Keratinocyte (primary cell): Measurements from ENCODE around the gene ZSCAN25.

Source experiments
- CTCF ChIP-seq, 3 experiments: IDR thresholded peaks in 1 of 3; conservative IDR thresholded peaks in 1 of 3; optimal IDR thresholded peaks in 1 of 3; 2 replicates in 2 of 3; 3 replicates in 1 of 3; pipeline versions ENCODE3 to v1.5.1; 2011; ENCODE audit warnings: low read length in 3 of 3, mild to moderate bottlenecking in 3 of 3, moderate library complexity in 2 of 3, control low read depth in 1 of 3, inconsistent platforms in 1 of 3; ENCODE audit not compliant: insufficient read depth in 2 of 3; ENCODE audit errors: extremely low read depth in 1 of 3
- EZH2 ChIP-seq: IDR thresholded peaks from one replicate; pipeline ENCODE4 v1.6.1; 2012; ENCODE audit warnings: inconsistent platforms, mild to moderate bottlenecking, low read length, moderate library complexity

GRCh38 chr7:99579956-99580777 lies 36.6 kb upstream of the ZSCAN25 start:
- peak in 2 of 3 experiments; percentile 7 to 45 for TF ChIP-seq CTCF (optimal IDR thresholded peaks at IDR 0.05 in 1 of 3, IDR thresholded peaks at IDR 0.05 in 1 of 3, conservative IDR thresholded peaks at IDR 0.05 in 1 of 3; ENCODE audit: extremely low read depth in 1 of 3, insufficient read depth in 2 of 3, low read length in 3 of 3)
- TF ChIP-seq EZH2, result no peak
